Endometrial microvascular endothelial cells (primary cell): Measurements from ENCODE around the gene EDN3. TPM values are rescaled to one million over a fixed set of nuclear protein-coding genes. Genes with fewer than 3 reads are reported as not detected.

Source experiments
- in situ Hi-C: cut with HindIII; loops from 2 replicates; pipeline ENCODE4 v1.10.0; 2017; ENCODE audit warnings: low sequenced_read_pairs, low pct_unique_long_range_greater_than_20kb; ENCODE audit errors: inconsistent ontology term
- total RNA-seq: library from RNA; depleted of rRNA; stranded (reverse); fragments of >200 nt; gene quantifications from one replicate; pipeline ENCODE4 v1.2.3, GENCODE V29; 2015; ENCODE audit errors: inconsistent ontology term

The EDN3 gene
- not detected for total RNA-seq

DNA sequence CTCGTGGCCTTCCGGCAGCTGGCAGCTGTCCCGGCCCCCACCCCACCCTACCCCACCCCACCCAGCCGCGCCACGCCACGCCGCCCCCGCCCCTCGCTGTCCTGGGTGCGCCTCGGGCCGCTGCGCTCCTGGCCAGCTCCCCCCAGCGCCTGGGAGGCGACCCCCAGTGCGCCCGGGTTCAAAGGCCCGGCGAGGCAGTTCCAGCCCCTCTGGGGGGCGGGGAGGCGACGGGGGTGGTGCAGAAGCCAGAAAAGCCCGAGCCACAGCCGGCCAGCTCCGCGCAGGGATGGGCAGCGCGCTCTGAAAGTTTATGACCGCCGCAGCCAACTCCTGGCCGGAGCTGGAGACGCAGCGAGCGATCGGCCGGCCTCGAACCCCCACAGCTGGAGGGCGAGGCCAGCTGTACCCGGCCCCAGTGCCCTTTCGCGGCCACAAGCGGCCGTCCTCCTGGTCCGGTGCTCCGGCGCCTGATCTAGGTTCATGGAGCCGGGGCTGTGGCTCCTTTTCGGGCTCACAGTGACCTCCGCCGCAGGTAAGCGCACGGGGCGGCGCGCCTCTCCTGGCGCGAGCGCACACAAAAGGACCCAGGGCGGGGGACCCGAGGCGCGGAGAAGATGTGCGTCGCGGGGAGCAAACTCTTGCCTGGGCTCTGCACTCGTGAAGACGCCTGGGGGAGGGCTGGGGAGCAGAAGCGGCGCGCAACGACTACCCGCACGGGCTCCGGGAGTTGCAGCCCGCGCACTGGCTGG is at the start of gene EDN3:
Gene EDN3, plus strand, starts transcription at position 279 of the 749 bp plus-strand sequence. Its CDS starts 202 bp downstream, at position 481.
- in situ Hi-C loops = no loop called here

DNA sequence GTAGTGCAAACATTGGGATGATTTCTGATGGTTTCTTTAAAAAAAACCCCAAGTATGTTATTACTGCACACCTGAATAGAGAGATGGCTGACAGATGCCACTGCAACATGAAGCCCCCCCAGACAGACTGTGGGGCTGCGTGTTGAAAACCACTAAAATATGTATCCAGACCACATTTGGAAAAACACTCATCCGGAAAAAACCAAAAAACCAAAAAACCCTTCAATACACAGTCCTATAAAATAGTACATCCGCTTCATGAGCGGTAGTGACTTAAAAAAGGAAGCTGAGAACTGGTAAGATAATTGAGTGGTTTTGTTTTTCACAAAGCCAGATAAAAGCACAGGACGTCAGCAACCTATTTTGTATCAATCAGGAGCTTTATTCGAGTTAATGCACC is 47.1 kb upstream of the EDN3 start:
- in situ Hi-C loops = no loop called here

GRCh38 chr20:59253779-59254319 is 46.6 kb upstream of the EDN3 start:
- in situ Hi-C loops = no loop called here

DNA sequence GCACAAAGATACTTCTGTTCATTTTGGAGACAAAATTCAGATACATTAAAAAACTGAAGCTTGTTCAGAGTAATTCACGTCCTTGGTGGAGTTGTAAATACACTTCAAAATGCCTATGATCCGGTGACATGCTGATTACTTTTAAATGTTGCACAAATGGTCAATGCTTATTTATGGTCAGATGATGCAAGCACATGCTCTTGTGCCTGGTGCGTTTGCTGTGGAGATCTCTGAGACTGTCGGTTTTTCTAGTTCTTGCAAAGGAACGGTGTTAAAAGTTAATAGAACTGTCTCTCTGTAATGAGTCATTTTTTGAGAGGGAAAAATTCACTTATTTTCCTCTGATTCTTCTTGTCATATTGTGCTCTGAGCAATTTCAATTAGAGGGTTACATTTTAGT is 45.2 kb upstream of the EDN3 start:
- in situ Hi-C loops = no loop called here

GRCh38 chr20:59258221-59258621 is 42.2 kb upstream of the EDN3 start:
- in situ Hi-C loops = no loop called here

DNA sequence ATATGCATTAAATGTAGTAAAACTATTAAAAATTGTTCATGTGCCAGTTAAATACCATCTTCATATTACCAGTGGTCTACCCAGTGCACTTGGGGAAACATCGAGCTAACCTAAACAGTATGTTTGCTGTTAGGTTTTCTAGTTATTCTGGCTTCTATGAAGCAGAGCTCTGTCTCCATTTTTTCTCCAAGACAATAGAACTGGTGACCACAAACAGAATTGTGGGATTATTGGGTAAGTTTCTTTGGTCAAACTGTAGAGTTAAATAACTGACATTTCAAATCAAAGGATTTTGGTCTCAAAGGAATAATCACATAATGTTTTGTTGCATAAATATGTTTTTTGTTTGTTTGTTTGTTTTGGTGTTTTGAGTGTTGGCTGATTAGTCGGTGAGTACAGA is 40.5 kb upstream of the EDN3 start:
- in situ Hi-C loops = no loop called here

DNA sequence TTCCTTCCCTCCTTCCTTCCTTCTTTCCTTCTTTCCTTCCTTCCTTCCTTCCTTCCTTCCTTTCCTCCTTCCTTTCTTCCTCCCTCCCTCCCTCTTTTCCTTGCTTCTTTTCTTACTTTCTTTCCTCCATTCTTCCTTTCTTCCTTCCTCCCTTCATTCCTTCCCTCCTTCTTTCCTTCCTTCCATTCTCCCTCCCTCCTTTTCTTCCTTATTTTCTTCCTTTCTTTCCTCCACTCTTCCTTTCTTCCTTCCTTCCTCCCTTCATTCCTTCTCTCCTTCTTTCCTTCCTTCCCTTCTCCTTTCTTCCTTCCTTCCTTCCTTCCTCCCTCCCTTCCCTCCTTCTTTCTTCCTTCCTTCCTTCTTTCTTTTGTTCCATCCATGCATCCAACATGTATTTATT is 35.1 kb upstream of the EDN3 start:
- in situ Hi-C loops = no loop called here

- in situ Hi-C loops = no loop called here
Measured at GRCh38 chr20:59268870-59269269, 31.5 kb upstream of the EDN3 start.

- in situ Hi-C loops = no loop called here
Measured at GRCh38 chr20:59269411-59270025, 30.9 kb upstream of the EDN3 start.

- in situ Hi-C loops = no loop called here
Measured at GRCh38 chr20:59270380-59270779, 30.0 kb upstream of the EDN3 start.

DNA sequence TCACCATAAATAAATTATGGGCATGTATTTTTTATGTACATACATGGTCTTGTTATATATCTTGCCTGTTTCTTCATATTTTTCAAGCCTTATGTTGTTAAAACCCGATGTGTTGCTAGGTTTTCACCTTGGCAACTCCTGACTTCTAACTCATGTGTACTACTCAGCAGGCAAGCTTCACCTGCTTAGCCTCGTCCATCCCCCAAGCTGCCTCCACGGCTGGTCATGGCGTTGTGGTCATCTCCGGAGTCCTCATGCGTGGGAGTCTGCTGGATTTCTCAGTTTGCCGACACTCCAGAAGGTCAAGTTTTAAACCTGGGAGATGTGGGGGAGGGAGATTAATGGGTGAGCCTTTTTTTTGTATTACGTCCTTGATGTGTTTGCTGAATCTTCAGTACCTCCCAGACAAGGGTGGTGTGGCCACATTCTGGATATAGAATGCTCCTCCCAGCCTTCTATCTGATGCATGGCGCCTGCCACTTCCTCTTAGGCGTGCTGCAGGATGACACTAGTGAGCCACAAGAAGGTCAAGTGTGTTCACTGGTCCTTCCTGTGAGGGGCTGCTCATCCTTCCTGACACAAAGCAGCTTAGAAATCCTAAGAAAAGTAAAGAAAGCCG is 26.6 kb upstream of the EDN3 start:
- in situ Hi-C loops = no loop called here

DNA sequence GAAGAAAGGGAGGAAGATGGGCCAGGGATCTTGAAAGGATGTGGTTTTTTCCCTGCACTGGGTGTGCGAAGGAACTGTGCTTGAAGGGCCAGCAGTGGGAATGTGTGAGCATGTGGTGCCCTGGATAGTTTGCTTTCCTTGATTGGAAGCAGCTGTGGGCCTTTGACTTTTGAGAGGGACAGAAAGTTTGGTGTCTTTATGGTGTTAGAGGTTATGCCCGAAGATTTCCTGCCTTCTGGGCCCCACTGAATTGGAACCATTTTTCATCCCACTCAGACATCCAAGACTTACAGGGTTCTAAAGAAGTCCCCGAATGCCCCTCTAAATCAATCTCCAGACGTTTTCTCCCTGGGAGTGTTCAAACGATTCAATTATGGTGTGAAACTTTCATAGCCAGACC is 23.5 kb upstream of the EDN3 start:
- in situ Hi-C loops = no loop called here

GRCh38 chr20:59284470-59284869 is 15.9 kb upstream of the EDN3 start:
- in situ Hi-C loops = no loop called here

GRCh38 chr20:59289994-59290393 is 10.4 kb upstream of the EDN3 start:
- in situ Hi-C loops = no loop called here

DNA sequence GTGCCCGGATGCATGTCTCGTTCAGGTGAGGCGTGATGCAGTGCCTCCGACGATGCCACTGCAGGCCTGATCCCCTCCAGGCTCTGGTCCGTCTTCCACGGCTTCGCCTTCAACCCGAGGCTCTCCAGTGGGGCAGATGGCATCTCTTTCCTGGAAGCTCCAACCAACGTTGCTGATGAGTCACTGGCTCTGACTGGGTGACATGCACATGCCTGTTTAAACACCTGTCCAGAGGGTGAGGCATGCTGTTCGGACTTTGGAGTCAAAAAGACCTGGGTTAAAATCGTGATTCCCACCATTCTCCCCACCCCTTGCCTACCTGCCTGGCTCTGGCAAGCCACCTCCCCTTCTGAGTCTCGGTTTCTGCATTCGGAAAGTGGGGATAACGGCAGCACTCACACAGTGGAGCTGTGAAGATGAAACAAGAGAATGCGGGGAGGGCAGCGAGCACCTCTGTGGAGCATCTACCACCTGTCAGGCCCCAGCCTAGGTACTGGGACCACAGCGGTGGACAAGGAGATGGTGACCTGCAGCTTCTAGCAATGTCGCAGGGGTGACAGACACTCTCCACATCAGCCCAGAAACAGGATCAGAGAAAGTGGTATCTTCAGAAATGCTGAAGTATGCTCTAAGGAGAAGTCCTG is 8.5 kb upstream of the EDN3 start:
- in situ Hi-C loops = no loop called here

DNA sequence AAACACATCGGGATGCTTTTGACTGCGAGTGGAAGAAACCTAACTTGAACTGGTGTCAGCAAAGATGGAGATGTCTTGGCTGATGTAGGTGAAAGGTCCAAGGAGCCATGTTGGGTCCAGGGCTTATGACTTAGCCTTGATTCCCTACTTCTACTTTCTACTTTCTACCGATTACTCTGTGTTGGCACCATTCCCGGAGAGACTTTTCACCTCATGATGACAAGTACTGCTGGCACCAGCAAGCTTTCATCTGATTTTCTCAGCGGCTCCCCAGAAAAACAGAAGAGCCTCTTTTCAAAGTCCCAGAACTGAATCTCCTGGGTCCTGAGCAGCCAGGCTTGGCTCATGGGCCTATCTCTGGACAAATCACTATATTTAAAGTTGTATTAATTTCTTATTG is 4.9 kb upstream of the EDN3 start:
- in situ Hi-C loops = no loop called here

GRCh38 chr20:59297686-59298085 is 2.7 kb upstream of the EDN3 start:
- in situ Hi-C loops = no loop called here

DNA sequence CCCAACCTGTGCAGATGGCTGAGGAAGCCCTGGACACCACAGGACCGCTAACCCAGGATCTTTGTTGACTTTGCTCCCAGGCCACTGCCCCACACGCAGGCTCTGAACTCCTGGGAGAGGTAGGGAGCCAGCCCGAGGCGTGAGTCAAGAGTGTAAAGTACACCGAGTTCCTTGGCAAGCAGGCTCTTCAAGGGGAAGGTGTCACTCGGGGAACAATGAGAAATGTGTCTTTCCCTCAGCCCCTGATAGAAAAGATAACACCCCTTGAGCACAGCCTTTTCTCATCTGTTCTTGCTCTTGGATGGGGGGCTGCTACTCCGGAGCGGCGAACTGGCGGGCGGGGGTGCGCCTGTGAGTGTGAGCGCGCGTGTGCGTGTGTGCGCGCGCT is 472 bp upstream of the EDN3 start:
- in situ Hi-C loops = no loop called here

GRCh38 chr20:59301343-59302007 is 1.1 kb downstream of the EDN3 start:
- in situ Hi-C loops = no loop called here
